Ovary (tissue), 9 donors: Measurements from ENCODE around the gene ROBO3. TPM values are rescaled to one million over a fixed set of nuclear protein-coding genes. Genes with fewer than 3 reads are reported as not detected.

Experiments used
- DNase-seq, 5 donors: peaks; one replicate each; pipeline ENCODE4 v3.0.0-alpha.2; 2019 to 2020
- H3K27ac ChIP-seq, 2 donors: fragments of 200-600 bp; one replicate each; pipeline versions ENCODE4 v1.5.1 to v1.8.0; 2019 to 2022
- H3K27me3 ChIP-seq: fragments of 200-600 bp; one replicate; pipeline ENCODE4 v1.8.0; 2022
- H3K36me3 ChIP-seq: fragments of 200-600 bp; sonication (generic); one replicate; pipeline ENCODE4 v1.5.1; 2019
- H3K4me1 ChIP-seq: one replicate; pipeline ENCODE4 v1.8.1; 2013; ENCODE audit warnings: mild to moderate bottlenecking, moderate library complexity; ENCODE audit not compliant: insufficient read depth
- H3K4me3 ChIP-seq: fragments of 200-600 bp; sonication (generic); one replicate; pipeline ENCODE4 v1.5.1; 2017
- H3K9me3 ChIP-seq, 2 donors: fragments of 200-600 bp in 1 of 2; sonication (generic) in 1 of 2; one replicate each; pipeline versions ENCODE4 v1.5.1 to v1.8.1; 2013 to 2019; ENCODE audit warnings: mild to moderate bottlenecking in 1 of 2, moderate library complexity in 1 of 2
- EP300 ChIP-seq: sonication (generic); formaldehyde crosslinking; IDR thresholded peaks from one replicate; pipeline ENCODE4 v1.6.1; 2017; ENCODE audit warnings: antibody characterized with exemption
- POLR2A ChIP-seq: fragments of 450-650 bp; IDR thresholded peaks from one replicate; pipeline ENCODE4 v1.6.1; 2017; ENCODE audit warnings: antibody characterized with exemption, mild to moderate bottlenecking, moderate library complexity
- WGBS, 3 donors: extraction: QIAGEN DNeasy Blood & Tissue Kit in 1 of 3; methylation state at CpG; one replicate each; pipeline versions ENCODE4 v1.1.5 to v1.1.7; 2013 to 2017; 5-methylcytosine and 5-hydroxymethylcytosine counted together
- intact Hi-C, 4 donors: fragments of 100-400 bp; cut with DNase I; formaldehyde crosslinking; loops; one replicate each; pipeline versions ENCODE4 v1.11.0 to v1.15.1; 2022 to 2023
- polyA plus RNA-seq, 2 donors: library from polyadenylated mRNA; stranded (reverse); fragments of 200-250 nt in 1 of 2; fragments of 350-450 nt in 1 of 2; fragmentation: Illumina TruSeq in 1 of 2; extraction: RNeasy Lipid Tissue Mini Kit (QIAGEN cat#74804) in 1 of 2; gene quantifications; one replicate each; pipeline ENCODE4 v1.2.3, GENCODE V29; 2013 to 2014
- total RNA-seq, 7 donors: library from RNA; depleted of rRNA in 2 of 7; stranded (reverse); fragments of >200 nt in 2 of 7; fragmentation: NEBNext Ultra II Directional in 3 of 7; extraction: Animal tissue kit (Norgen Biotek cat#: 25700) in 3 of 7; gene quantifications; one replicate each; pipeline versions ENCODE4 v1.1.0 to v1.2.4, GENCODE V29; 2016 to 2023
- TF ChIP-seq, protein P1 (sequence below), 3 donors: fragments of 450-650 bp in 2 of 3; fragments of 200-600 bp in 1 of 3; IDR thresholded peaks; one replicate each; pipeline versions ENCODE4 v1.5.1 to v1.8.0; 2016 to 2022; ENCODE audit warnings: antibody characterized with exemption in 3 of 3, mild to moderate bottlenecking in 1 of 3
- donor health status: DM: no; HTN: no; CAD: no; lungs with moderate emphysema.
- donor health status: DM: no; HTN: no; CAD: no.
- donor health status: Bipolar disorder and iron deficiency.
- donor health status: DM: yes; HTN: yes; CAD: no.
- donor health status: DM: no; HTN: no; CAD: no.
- donor health status: DM: yes; HTN: yes; CAD: no.

The ROBO3 gene
- total and polyA plus RNA-seq, 9 donors, result 15.2 to 90.4 (median 56.7) TPM

GRCh38 chr11:124873951-124874350, 8.7 kb downstream of the ROBO3 start:
- Histone ChIP-seq H3K4me3 (no peak overlapping the region), H3K27me3 (no peaks in the 10 kb centered on the region), H3K9me3 (no peaks in the 10 kb centered on the region), H3K27ac (no peak overlapping the region), H3K36me3 (no peaks in the 10 kb centered on the region), H3K4me1 (peaks cover 6% of the 10 kb centered on the region)
- TF ChIP-seq EP300, result no peak
- TF ChIP-seq POLR2A, result no peak
- TF ChIP-seq, protein P1, sequence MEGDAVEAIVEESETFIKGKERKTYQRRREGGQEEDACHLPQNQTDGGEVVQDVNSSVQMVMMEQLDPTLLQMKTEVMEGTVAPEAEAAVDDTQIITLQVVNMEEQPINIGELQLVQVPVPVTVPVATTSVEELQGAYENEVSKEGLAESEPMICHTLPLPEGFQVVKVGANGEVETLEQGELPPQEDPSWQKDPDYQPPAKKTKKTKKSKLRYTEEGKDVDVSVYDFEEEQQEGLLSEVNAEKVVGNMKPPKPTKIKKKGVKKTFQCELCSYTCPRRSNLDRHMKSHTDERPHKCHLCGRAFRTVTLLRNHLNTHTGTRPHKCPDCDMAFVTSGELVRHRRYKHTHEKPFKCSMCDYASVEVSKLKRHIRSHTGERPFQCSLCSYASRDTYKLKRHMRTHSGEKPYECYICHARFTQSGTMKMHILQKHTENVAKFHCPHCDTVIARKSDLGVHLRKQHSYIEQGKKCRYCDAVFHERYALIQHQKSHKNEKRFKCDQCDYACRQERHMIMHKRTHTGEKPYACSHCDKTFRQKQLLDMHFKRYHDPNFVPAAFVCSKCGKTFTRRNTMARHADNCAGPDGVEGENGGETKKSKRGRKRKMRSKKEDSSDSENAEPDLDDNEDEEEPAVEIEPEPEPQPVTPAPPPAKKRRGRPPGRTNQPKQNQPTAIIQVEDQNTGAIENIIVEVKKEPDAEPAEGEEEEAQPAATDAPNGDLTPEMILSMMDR (IDR thresholded peaks at IDR 0.05), result no peak
- intact Hi-C loops, result loop anchor here in 3 of 4 donors (2.0 to 10.0 kb wide), 4 partner anchors 71 to 241 kb away; partner anchors contain the start of genes CCDC15 (in 1 of the 3) and TMEM218 (in 1 of the 3)
- WGBS, 3 donors, result 80 to 85% (median 84%) methylated on average over 8 of the region's 8 CpGs
- DNase-seq, result peak in 1 of 5 donors; percentile 8

DNA sequence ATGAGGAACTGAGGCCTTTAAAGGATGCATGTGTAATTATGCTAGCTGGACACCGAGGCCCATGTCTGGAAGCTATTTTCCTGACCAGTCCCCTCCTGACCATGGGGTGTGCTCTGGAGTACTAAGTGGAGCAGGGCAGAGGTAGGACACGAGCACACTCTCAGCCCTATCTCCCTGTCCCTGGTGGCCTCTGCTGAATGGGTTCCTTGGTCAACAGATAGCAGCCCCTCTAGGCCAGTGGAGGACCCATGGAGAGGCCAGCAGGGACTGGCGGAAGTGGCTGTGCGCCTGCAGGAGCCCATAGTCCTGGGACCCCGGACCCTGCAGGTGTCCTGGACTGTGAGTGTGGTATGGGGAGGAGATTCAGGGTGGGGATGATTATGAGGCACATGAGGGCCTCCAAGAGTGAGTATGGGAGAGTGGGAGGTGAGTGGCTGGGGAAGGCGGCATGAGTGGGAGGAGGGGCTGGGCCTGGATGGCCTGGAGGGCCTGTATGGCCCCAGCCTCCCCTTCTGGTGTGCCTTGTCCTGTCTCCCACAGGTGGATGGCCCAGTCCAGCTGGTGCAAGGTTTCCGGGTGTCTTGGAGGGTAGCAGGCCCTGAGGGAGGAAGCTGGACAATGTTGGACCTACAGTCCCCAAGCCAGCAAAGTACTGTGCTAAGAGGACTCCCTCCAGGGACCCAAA, 9.5 kb downstream of the ROBO3 start:
- peak in 2 of 5 donors; percentile 17 to 34 for DNase-seq
- Histone ChIP-seq H3K4me1 (peaks cover 6% of the 10 kb centered on the region), H3K36me3 (no peaks in the 10 kb centered on the region), H3K4me3 (no peak overlapping the region), H3K27ac (no peak overlapping the region), H3K9me3 (no peaks in the 10 kb centered on the region), H3K27me3 (no peaks in the 10 kb centered on the region)
- WGBS, 3 donors, result 89 to 93% (median 92%) methylated on average over 7 of the region's 7 CpGs
- TF ChIP-seq POLR2A, result no peak
- TF ChIP-seq, protein P1 (IDR thresholded peaks at IDR 0.05), result no peak
- no peak for TF ChIP-seq EP300
- intact Hi-C loops, result loop anchor here (2.0 to 10.0 kb wide), 5 partner anchors 70 to 240 kb away; partner anchors contain the start of genes CCDC15 (in 2 of the 4) and TMEM218 (in 1 of the 4)

DNA sequence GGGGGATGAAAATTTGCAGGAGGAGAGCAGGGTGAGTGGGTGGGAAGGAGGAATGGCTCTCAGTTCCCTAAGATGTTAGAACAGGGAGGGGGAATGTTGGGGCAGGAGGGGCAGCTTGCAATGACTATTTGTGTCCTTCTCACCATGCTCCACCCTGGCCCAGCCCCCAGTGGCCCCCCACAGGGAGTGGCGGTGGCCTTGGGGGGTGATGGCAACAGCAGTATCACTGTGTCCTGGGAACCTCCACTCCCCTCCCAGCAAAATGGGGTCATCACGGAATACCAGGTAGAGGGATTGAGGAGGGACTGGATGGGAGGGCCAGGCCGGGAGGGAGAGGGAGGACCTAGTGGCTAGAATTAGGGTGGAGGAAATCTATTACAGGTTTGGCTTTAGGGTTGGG, 10.2 kb downstream of the ROBO3 start:
- 41 to 56% (median 44%) methylated on average over 3 of the region's 3 CpGs for WGBS, 3 donors
- Histone ChIP-seq H3K4me3 (no peak overlapping the region), H3K27me3 (no peaks in the 10 kb centered on the region), H3K36me3 (no peaks in the 10 kb centered on the region), H3K9me3 (no peaks in the 10 kb centered on the region), H3K4me1 (peaks cover 6% of the 10 kb centered on the region), H3K27ac (peak overlapping the region in 1 of 2 donors; percentile 96)
- intact Hi-C loops, result loop anchor here (2.0 to 10.0 kb wide), 5 partner anchors 69 to 239 kb away; partner anchors contain the start of genes CCDC15 (in 2 of the 4) and TMEM218 (in 1 of the 4)
- TF ChIP-seq POLR2A, result no peak
- TF ChIP-seq EP300, result no peak
- TF ChIP-seq, protein P1 (IDR thresholded peaks at IDR 0.05), result no peak
- peak in 2 of 5 donors; percentile 19 to 30 for DNase-seq

GRCh38 chr11:124875943-124876817, 10.9 kb downstream of the ROBO3 start:
- intact Hi-C loops, result loop anchor here (2.0 to 10.0 kb wide), 5 partner anchors 69 to 239 kb away; partner anchors contain the start of genes CCDC15 (in 2 of the 4) and TMEM218 (in 1 of the 4)

More at GRCh38 chr11:124875943-124876817, 10.9 kb downstream of the ROBO3 start:
- no peaks in the 10 kb centered on the region for H3K27me3 ChIP-seq
- WGBS, 3 donors, result 0 to 1% (median 1%) methylated on average over 63 to 69 of the region's 69 CpGs
- H3K27ac ChIP-seq, result peak overlapping the region; percentile 90 to 96
- TF ChIP-seq, protein P1 (IDR thresholded peaks at IDR 0.05), result peak; percentile 94 to 95 (median 94)
- TF ChIP-seq POLR2A, result peak; percentile 47
- no peak for TF ChIP-seq EP300
- H3K9me3 ChIP-seq, result no peaks in the 10 kb centered on the region
- H3K4me3 ChIP-seq, result peak overlapping the region; percentile 67
- no peaks in the 10 kb centered on the region for H3K36me3 ChIP-seq
- DNase-seq, result peak; percentile 94 to 96 (median 96)
- peaks cover 9% of the 10 kb centered on the region for H3K4me1 ChIP-seq
